HL-60 (cell line): ENCODE data around the gene SMIM24.

Experiments
- DNase-seq, 2 experiments: peaks; one replicate each; pipeline ENCODE4 v3.0.0-alpha.2; 2010 to 2020; ENCODE audit warnings: low read depth in 1 of 2, low spot score in 1 of 2
- H3K27ac ChIP-seq: fragments of 250-450 bp; sonication (Bioruptor Pico); replicated peaks from 2 replicates; pipeline ENCODE4 v1.5.1; 2020; ENCODE audit warnings: mild to moderate bottlenecking, moderate library complexity
- H3K27me3 ChIP-seq: fragments of 250-450 bp; sonication (Bioruptor Pico); 2 replicates; pipeline ENCODE4 v1.5.1; 2021; ENCODE audit warnings: mild to moderate bottlenecking, moderate library complexity; ENCODE audit not compliant: insufficient read depth, poor library complexity, severe bottlenecking
- H3K4me3 ChIP-seq: replicated peaks from 2 replicates; pipeline ENCODE4 v1.5.1; 2011; ENCODE audit warnings: mild to moderate bottlenecking, control low read depth, low read length; ENCODE audit not compliant: insufficient read depth
- GABPA ChIP-seq: IDR thresholded peaks from 2 replicates; pipeline ENCODE4 v1.6.1; 2012; ENCODE audit warnings: low read depth
- POLR2AphosphoS5 ChIP-seq: IDR thresholded peaks from 2 replicates; pipeline ENCODE4 v1.6.1; 2012; ENCODE audit warnings: low read depth
- SPI1 ChIP-seq: IDR thresholded peaks from 2 replicates; pipeline ENCODE4 v1.6.1; 2012; ENCODE audit warnings: low read depth, mild to moderate bottlenecking, borderline replicate concordance
- TF ChIP-seq, protein P1 (sequence below): IDR thresholded peaks from one replicate; pipeline ENCODE4 v1.5.1; 2011; ENCODE audit warnings: low read length, control low read depth, inconsistent platforms; ENCODE audit not compliant: insufficient read depth
- TF ChIP-seq, protein P2 (sequence below): IDR thresholded peaks from 2 replicates; pipeline ENCODE4 v1.6.1; 2012; ENCODE audit warnings: low read depth; ENCODE audit not compliant: insufficient replicate concordance

The SMIM24 gene

DNA sequence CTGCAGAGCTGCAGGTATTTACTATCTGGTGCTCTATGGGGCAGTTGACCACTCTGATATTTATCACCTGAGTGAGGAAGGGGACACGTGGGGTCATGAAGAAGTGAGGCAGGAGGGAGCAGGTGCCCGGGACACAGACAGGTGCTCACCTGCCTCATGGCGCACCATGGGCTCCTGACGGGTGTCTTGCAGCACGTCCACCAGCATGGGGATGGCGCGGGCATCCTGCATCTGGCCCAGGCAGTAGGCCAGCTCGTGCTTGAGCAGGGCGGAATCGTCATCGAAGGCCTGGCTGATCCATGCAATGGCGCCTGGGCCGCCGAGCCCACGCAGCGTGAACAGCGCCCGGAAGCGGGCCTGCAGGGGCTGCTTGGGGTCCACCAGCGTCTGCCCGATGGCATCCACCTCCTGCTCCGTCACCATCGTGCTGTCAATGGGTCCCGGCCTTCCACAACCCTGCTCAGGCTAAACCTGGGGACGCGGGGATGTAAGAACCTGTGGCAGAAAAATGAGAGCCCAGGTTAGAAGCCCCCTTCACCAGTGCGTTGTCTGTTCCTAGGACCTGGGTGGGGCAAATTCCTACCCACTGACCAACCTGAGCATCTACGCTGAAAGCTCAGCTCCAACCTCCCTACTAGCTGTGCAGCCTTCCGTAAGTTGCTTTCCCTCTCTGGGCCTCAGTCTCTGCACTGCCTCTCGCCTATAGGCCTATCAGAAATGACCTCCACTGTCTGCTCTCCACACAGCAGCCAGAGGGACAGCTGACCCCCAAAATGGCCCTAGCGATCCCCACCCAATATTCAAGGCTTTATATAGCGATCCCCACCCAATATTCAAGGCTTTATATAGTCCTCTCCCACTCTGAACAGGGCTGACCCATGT lies 16.3 kb upstream of the SMIM24 start:
- TF ChIP-seq, protein P1, sequence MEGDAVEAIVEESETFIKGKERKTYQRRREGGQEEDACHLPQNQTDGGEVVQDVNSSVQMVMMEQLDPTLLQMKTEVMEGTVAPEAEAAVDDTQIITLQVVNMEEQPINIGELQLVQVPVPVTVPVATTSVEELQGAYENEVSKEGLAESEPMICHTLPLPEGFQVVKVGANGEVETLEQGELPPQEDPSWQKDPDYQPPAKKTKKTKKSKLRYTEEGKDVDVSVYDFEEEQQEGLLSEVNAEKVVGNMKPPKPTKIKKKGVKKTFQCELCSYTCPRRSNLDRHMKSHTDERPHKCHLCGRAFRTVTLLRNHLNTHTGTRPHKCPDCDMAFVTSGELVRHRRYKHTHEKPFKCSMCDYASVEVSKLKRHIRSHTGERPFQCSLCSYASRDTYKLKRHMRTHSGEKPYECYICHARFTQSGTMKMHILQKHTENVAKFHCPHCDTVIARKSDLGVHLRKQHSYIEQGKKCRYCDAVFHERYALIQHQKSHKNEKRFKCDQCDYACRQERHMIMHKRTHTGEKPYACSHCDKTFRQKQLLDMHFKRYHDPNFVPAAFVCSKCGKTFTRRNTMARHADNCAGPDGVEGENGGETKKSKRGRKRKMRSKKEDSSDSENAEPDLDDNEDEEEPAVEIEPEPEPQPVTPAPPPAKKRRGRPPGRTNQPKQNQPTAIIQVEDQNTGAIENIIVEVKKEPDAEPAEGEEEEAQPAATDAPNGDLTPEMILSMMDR = no peak
- TF ChIP-seq, protein P2, sequence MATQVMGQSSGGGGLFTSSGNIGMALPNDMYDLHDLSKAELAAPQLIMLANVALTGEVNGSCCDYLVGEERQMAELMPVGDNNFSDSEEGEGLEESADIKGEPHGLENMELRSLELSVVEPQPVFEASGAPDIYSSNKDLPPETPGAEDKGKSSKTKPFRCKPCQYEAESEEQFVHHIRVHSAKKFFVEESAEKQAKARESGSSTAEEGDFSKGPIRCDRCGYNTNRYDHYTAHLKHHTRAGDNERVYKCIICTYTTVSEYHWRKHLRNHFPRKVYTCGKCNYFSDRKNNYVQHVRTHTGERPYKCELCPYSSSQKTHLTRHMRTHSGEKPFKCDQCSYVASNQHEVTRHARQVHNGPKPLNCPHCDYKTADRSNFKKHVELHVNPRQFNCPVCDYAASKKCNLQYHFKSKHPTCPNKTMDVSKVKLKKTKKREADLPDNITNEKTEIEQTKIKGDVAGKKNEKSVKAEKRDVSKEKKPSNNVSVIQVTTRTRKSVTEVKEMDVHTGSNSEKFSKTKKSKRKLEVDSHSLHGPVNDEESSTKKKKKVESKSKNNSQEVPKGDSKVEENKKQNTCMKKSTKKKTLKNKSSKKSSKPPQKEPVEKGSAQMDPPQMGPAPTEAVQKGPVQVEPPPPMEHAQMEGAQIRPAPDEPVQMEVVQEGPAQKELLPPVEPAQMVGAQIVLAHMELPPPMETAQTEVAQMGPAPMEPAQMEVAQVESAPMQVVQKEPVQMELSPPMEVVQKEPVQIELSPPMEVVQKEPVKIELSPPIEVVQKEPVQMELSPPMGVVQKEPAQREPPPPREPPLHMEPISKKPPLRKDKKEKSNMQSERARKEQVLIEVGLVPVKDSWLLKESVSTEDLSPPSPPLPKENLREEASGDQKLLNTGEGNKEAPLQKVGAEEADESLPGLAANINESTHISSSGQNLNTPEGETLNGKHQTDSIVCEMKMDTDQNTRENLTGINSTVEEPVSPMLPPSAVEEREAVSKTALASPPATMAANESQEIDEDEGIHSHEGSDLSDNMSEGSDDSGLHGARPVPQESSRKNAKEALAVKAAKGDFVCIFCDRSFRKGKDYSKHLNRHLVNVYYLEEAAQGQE = no peak
- no peak for TF ChIP-seq POLR2AphosphoS5
- TF ChIP-seq GABPA = no peak
- Histone ChIP-seq H3K27me3 (no peaks in the 10 kb centered on the region), H3K27ac (no peak overlapping the region), H3K4me3 (no peak overlapping the region)
- no peak for DNase-seq

DNA sequence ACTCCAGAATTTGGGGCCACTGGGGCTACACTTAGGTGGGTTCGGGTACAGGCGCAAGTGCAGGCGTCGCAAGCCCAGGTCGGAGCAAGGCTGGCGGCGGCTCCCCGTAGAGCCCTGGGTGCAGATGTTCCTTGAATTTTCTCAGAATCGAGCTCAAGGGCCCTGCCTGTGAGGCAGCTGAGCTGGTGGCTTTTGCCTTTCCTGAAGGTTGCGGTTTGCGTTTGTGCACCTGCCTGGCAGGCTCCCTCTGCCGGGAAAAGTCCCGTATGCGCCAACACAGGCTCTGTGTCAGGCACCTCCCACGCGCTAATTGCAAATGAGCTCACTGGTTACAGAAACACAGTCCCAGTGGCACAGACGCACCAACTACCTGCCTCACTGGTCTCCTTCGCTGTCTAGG lies 14.2 kb upstream of the SMIM24 start:
- no peak overlapping the region for H3K27ac ChIP-seq
- no peak overlapping the region for H3K4me3 ChIP-seq
- no peaks in the 10 kb centered on the region for H3K27me3 ChIP-seq
- DNase-seq = no peak
- TF ChIP-seq GABPA (no peak), POLR2AphosphoS5 (no peak), SPI1 (no peak)
- TF ChIP-seq, protein P2 = no peak
- TF ChIP-seq, protein P1 = no peak

DNA sequence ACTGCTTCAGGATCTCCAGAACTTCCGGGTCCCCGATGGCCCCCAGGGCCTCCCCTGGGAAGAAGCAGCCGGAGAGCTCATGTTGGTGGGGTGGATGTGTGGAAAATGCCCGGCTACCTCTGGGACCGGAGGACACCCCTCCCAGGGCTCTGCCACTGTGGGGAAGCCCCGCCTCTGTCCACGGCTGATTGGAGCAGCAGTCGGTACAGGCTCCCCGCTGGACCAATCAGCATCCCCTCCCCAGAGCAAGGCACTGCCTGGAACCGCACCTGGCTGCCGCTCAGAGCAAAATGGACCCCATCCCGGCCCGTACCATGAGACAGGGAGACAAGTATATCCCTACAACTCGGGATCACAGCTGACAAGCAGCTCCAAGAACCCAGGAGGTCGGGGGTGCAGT lies 13.7 kb upstream of the SMIM24 start:
- DNase-seq = no peak
- no peak for TF ChIP-seq SPI1
- no peak for TF ChIP-seq GABPA
- TF ChIP-seq POLR2AphosphoS5 = no peak
- TF ChIP-seq, protein P2 = no peak
- TF ChIP-seq, protein P1 = no peak
- Histone ChIP-seq H3K27ac (no peak overlapping the region), H3K27me3 (no peaks in the 10 kb centered on the region), H3K4me3 (no peak overlapping the region)
